CD4-positive, alpha-beta T cell treated with Interleukin-15 for 1 hour (primary cell): ENCODE data around the gene FAM53B.
A peak's percentile ranks its signal among the peaks of the same experiment; 100 is the strongest.

ENCODE experiments used
- DNase-seq: peaks from one replicate; pipeline ENCODE4 v3.0.0-alpha.2; 2020

The FAM53B gene

DNA sequence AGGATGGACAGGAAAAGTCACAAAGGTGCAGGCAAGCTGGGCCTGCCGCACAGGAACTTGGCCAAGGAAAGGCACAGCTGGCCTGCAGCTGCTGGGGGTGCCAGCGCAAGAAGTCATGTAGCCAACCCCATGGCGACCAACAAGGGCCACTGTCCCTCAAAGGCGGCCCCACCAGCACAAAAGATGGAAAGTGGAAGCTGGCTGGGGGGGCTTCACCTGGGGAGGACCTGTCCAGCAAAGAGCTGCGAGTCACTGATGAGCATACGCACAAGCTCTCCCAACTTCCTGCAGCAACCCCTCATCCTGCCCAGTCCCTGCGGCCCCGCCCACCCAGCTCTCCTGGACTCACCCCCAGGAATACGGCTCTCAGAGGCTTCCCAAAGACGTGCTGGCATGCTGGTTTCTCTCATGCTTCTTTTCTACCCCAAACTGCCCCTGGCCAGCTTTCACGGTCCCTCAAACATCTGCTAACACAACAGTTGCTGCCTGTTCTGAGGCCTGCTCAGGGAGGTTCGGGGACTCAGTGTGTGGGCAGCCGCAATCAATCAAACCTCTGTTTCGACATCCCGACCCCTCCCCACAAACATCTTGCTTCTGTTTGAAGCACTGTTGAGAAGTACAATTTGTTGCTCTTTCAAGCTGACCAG is 67.6 kb downstream of the FAM53B start:
- DNase-seq = no peak

- no peak for DNase-seq
Measured at GRCh38 chr10:124675824-124676223, 68.4 kb downstream of the FAM53B start.

- DNase-seq = no peak
Measured at GRCh38 chr10:124675261-124675660, 68.9 kb downstream of the FAM53B start.

- no peak for DNase-seq
Measured at GRCh38 chr10:124674768-124675222, 69.4 kb downstream of the FAM53B start.

GRCh38 chr10:124672181-124672638 is 72.0 kb downstream of the FAM53B start:
- DNase-seq = no peak

- peak; percentile 46 for DNase-seq
Measured at GRCh38 chr10:124671486-124672075, 72.6 kb downstream of the FAM53B start.

GRCh38 chr10:124670849-124671248 is 73.3 kb downstream of the FAM53B start:
- peak; percentile 61 for DNase-seq

GRCh38 chr10:124669824-124670654 is 74.1 kb downstream of the FAM53B start:
- DNase-seq = no peak

DNA sequence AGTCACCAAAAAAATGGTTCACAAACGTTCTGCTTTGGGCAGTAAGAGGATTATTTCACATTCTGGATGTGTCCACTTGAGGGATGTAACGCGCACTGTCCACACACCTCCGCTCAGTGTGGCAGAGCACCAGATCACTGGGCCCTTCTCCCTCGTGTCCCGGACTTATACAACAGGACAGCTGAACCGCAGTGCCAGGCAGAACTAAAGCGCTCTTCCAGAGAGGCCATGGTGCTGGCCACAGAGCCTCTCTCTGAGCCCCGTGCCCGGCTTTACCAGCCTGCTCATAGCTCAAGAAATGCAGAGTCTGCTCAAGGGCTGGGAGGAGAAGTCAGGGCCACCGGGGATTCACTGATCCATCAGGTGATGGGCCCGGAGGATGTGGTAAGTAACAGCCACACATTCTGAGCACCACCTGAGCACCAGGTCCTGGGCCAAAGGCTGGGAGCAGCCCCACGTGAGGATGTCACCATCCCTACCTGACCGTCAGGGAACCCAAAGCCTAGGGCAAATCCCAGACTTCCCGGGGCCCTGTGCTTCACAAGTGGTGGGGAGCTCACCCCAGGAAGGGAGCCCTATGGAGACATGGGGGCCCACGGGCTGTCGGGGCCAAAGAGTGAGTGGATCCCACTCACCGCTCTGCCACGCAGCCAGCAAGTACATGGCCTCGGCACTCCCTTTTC is 74.9 kb downstream of the FAM53B start:
- DNase-seq = no peak

DNA sequence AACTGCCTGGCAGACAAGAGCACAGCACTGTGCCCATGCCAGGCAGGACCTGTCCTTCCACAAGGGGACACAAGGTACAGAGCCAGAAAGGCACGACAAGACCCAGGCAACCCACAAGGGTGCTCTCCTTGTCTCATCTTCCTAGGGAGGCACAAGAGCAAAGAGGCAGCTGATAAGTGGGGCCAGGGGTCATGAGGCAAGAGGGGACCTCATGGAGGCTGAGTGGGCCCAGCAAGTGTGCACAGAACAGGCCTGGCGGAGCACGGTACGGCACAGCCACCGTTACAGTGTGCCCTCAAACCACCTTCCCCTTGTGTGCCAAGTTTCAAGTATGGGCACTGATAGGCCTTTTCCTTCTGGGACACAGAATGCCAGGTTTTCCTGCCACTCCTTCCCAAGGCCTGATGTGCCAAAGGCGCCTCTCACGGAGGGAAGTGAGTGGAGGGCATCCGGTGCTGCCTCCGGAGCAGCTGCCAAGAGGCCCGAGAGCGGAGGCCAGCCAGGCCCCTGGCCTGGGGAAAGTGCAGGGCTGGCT is 75.6 kb downstream of the FAM53B start:
- no peak for DNase-seq

DNA sequence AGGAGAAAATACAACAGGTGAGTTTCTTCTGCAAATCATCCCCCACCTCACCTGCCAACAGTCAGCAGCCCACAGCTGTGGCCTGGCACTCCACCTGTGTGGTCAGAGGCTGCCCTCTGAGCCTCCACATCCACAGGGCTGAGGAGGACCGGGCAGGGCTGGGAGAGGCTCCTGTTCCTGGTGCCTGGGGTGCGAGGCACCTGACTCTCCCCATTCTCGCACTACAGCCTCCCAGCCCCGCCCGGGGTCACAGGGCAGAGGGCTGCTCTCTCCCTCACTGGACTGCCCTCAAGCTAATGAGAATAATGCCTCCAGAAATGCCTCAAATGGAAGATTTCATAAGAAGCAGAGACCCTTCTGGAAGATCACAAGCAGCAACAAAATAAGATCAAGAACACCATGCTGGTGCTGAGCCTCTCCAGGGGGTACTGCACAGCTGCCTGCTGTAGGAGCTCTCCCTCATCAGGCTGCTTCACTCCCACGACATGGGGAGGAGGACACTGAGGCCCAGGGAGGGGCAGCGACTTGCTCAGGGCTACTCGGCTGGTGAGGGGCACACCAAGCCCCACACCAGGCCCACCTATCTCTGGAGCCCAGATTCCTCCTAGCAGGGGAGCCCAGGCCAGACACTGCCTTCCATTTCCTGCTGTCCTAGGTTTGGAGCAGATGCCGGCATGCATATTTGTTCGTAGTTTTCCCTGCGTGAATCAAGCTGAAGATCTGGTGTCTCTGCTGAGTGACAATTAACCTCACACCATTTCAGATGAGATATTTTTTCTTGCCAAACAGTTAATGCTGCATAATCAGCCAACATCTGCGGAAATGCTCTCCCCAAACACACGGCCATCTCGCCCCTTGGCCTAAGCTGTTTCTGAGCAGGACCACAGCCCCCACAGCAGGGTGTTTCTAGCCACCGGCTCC is 76.5 kb downstream of the FAM53B start:
- no peak for DNase-seq

DNA sequence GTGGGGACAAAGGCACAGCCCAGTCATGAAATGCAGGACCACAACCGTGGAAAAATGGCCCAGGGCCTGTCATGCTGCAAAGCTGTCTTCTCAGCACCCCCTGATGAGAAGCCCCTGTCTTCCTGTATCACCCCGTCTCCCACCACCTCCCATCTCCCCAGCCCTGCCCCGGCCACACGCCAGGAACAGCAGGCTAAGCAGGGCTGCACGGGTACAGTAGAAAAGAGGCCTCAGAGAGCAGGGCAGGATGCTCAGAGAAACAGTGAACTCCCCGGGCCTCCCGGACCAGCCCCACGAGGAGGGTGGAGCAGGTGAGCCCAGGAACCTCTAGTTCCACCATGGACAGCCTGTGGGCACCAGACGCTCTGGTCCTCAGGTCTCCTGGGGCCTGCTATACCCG is 77.7 kb downstream of the FAM53B start:
- no peak for DNase-seq

GRCh38 chr10:124665980-124666379 is 78.2 kb downstream of the FAM53B start:
- DNase-seq = no peak

GRCh38 chr10:124665558-124665957 is 78.6 kb downstream of the FAM53B start:
- no peak for DNase-seq

DNA sequence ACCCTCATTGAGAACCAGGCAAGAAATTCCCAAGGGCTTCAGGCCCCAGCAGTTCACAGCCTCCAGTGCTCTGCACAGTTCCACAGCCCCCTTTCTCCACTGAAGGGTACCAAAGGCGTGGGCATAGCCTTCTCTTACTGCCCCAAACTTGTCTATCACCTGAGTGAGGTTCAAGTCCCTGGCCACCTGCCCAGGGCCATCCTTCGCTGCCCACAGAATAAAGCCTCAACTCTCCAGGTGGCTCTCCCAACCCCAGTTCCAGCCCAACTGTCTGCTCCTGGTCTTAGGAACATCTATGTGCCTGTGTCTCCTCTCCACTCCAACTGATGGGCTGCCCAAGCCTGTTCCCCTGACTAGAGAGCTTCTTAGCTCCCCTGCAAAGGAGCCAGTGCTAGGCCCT is 79.1 kb downstream of the FAM53B start:
- DNase-seq = no peak

DNA sequence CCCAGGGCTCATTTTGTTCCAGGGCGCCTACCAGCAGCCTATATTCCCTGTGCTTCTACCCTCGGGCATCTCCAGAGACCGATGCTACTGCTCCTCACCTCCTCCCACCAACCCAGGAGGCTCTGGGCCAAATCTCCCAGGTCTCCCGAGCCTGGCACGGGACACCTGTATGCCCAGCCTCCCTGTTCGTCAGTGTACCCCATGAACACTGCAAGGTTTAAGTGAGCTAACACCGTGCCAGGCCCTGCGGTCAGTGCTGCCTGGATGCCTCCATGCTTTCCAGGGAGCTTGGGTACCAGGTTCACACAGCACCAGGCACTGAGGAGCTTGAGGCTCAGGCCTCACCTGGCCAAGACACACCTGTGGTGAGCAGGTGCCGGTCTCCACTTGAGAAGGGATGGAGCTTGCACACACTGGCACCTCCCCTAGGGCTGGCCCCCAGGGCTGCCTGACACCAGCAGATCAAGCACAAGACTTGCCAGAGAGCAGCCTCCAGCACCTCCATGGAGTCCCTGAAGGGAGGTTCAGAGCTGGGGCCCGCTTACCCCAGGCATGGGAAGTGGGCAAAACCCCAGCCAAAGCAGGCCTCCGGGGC is 80.3 kb downstream of the FAM53B start:
- no peak for DNase-seq

DNA sequence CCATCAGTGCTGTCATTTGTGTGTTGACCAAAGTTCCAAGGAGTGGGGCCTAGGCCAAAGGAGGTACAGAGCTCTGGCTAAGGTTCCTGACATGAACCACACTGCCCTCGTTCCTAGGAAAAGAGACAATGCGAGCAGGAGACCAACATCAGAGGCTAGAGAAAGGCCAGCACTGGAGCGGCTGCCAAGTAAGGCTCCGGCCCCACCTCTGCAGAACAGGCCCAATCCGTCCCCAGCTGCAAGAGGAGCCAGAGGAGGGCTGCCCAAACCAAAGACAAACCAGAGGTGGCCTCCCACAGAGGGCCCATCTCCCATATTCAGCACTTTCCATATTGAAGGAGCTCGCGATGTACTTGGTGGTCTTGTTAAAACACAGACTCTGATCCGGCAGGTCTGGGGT is 81.0 kb downstream of the FAM53B start:
- no peak for DNase-seq

- no peak for DNase-seq
Measured at GRCh38 chr10:124661660-124662180, 82.5 kb downstream of the FAM53B start.

- DNase-seq = no peak
Measured at GRCh38 chr10:124660404-124661125, 83.6 kb downstream of the FAM53B start.

GRCh38 chr10:124659380-124659779 is 84.8 kb downstream of the FAM53B start:
- no peak for DNase-seq
